Choroid plexus epithelial cell (primary cell): Measurements from ENCODE around the gene ADARB2.

ENCODE experiments used
- DNase-seq: peaks from one replicate; pipeline ENCODE4 v3.0.0-alpha.2; 2010; ENCODE audit warnings: low read depth
- H3K4me3 ChIP-seq: 2 replicates; pipeline ENCODE4 v1.5.1; 2011; ENCODE audit warnings: low read depth, mild to moderate bottlenecking, control low read depth, low read length, moderate library complexity
- CTCF ChIP-seq: conservative IDR thresholded peaks from 2 replicates; pipeline ENCODE4 v1.5.1; 2011; ENCODE audit warnings: low read depth, mild to moderate bottlenecking, control low read depth, inconsistent platforms, low read length, moderate library complexity

The ADARB2 gene

GRCh38 chr10:1177936-1178335 lies 559.4 kb downstream of the ADARB2 start:
- no peak overlapping the region for H3K4me3 ChIP-seq
- TF ChIP-seq CTCF = no peak
- no peak for DNase-seq

DNA sequence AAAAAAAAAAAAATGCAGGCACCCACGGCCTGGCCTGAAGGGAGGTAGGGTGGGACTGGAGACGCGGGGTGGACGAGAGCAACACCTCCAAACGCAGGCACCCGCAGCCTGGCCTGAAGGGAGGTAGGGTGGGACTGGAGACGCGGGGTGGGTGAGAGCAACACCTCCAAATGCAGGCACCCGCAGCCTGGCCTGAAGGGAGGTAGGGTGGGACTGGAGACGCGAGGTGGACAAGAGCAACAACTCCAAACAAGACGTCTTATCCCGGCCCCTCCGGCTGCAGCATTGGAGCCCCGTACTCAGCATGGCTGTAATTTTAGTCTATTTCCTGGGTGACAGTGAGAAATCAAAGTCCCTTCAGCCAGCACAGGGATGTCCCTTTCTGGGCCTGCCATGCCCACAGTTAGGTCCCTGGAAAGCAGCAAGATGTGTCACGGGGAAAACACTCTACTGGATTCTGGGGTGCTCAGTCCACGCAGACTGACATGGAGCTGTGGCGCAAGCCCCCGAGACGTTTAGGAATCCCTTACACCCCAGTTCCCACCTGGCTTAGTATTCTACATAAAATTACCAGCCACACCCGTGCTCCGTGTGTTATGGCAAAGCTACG lies 561.3 kb downstream of the ADARB2 start:
- no peak for DNase-seq
- no peak for TF ChIP-seq CTCF

GRCh38 chr10:1174022-1174421 lies 563.3 kb downstream of the ADARB2 start:
- TF ChIP-seq CTCF = no peak
- H3K4me3 ChIP-seq = no peak overlapping the region
- DNase-seq = no peak

More for the DNA sequence above, 561.3 kb downstream of the ADARB2 start:
- no peak overlapping the region for H3K4me3 ChIP-seq

DNA sequence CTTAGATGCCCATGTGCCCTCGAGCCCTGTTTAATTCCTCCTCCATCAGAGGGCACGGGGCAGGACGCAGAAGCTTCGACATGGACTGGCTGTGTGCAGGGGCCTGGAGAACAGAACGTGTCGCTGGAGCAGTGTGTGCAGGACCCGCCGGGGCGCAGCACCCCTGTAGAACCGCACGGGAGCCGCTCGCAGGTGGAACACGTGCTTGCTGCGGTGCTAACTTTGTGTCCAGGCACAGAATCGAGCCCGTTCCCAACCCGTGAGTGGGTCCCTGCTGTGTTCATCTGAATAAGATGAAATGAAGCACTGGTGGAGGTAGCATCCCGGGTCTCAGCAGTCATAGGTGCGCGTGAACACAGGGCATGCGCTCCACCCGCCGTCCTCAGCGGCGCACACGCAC lies 564.2 kb downstream of the ADARB2 start:
- H3K4me3 ChIP-seq = no peak overlapping the region
- TF ChIP-seq CTCF = no peak
- DNase-seq = no peak

DNA sequence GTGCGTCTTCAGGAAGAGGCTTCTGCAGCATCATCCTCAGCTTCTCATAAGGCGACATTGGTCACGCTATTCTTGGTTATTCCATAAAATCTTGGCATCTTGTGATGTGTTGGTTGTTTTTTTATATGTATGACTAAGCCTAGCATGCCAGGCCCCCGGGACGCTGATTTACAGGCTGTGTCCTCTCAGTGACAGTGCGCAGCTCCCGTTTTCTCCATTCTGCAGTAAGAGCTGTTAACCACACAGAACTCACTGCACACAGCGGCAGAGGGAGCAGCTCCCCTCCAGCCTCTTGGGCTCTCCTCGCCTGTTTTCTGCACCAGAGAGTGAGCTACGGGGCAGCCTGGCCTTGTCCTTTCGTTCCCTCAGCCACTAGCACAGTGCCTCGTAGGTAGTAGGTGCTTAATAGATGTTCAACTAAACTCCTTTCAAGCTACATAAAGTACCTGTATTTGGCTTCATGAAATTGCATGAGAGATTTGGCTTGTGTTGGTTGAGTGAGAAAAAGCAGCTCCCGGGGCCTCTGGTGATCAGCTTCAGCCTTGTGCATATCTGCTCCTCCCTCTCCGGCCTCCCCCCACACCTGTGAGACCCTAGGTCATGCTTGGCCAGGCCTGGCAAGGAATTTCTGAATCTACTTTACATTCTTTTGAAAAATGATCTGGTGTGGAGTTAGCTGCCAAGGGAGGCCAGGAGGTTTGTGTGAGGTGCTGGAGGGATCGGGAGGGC lies 564.9 kb downstream of the ADARB2 start:
- DNase-seq = no peak
- H3K4me3 ChIP-seq = no peak overlapping the region
- no peak for TF ChIP-seq CTCF

GRCh38 chr10:1171586-1171985 lies 565.7 kb downstream of the ADARB2 start:
- TF ChIP-seq CTCF = no peak
- DNase-seq = no peak
- H3K4me3 ChIP-seq = no peak overlapping the region

DNA sequence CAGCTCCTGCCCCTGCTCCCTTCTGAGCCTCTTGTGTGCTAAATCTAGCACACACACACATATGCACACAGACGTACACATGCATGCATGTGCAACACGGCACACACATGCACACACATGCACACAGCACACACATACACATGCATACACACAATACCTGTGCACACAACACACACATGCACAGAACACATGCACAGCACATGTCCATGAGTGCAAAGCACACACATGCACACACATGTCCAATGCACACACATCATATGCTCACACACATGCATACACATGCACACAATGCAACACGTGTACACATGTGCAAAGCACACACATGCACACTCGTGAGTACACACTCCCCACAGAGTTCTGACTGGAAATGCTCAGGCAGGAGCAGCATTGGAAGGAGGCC lies 566.1 kb downstream of the ADARB2 start:
- no peak for TF ChIP-seq CTCF
- no peak for DNase-seq
- H3K4me3 ChIP-seq = no peak overlapping the region
